ENCODE results near the gene GRAMD2A.

Gene GRAMD2A

DNA sequence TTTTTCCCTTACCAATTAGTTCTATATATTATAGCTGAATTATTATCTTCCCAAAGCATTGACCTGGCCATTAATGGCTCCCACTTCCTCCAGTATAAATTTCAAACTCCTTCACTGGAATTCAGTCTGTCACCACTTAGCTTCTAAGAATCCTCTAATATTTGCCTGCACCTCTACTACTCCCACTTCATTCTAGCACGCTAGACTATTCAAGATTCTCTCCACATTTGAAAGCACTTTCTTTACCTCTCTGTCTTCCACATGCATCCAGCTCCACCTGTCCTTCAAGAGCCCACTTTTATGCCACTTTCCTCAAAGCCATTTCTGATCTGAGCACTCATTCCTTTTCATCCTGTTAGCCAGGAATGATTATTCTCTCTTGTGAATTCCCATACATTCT, 64.4 kb downstream of the GRAMD2A start:
- DNase-seq: no peak

DNA sequence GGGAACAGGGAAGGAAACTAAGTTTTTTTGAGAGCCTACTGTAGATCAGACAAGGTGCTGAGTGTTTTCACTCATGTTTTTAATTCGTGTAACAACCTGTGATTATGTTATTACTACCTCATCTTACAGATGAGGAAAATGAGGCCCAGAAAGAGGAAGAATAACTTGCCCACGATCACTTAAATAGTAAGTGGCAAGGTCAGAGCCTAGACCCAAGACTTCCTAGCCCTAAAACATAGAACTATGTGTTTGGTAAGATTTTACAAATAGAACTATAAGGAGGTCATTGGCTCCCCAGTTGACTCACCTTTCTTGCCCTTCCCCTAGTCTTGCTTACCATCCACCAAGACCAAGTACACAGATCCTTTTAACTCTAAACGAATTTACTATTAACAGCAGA, 65.7 kb downstream of the GRAMD2A start:
- DNase-seq: no peak

DNA sequence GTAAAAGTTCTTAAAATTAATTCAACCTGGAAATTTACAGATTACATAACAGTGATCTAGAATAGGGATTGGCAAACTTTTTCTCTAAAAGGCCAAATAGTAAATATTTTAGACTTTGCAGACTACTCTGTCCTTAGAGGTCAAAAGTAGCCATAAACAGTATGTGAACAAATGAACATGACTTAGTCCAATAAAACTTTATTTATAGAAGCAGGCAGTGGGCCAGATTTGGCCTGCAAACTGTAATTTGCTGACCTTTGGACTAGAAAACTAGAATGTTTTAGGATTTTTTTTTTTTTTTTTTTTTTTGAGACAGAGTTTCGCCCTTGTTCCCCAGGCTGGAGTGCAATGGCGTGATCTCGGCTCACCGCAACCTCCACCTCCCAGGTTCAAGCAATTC, 67.3 kb downstream of the GRAMD2A start:
- no peak for DNase-seq

DNA sequence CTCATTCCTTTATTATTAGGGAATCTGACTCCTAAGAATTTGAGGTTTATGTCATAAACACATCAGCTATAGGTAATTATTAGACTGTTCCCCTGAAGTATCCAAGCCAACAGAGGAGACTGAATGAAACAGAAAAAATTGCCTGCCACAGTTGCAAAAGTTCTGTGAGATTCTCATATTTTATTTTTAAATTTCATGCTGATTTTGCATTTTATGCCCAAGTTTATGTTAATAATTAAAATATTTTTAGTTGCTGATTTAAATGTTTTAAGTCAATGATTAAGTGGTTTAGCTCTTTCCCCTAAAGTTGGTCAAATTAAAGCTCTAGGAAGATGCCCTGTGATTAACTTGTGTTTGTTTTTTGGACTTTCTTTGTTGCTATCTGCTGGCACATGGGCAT, 69.2 kb downstream of the GRAMD2A start:
- no peak for DNase-seq

DNA sequence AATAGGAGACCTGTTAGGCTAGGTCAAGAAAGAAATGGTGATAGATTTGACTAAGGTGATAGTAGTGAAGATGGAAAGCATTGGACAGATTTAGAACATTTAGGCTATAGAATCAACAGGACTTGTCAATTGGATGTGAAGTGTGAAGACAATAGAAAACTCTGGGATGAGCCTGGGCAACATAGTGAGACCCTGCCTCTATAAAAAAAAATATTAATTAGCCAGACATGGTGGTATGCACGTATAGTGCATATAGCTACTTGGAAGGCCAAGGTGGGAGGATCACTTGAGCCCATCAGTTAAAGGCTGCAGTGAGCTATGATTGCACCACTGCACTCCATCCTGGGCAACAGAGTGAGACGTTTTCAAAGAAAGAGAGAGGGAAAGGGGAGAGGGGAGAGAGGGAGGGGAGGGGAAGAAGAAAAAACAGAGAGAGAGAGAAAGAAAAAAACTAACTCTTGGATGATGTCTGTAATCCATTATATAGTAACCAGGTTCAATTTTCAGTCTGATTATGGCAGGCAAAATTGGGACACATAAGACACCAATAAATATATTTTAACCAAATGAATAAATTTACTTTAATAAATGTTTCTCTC, 69.8 kb downstream of the GRAMD2A start:
- DNase-seq: no peak

DNA sequence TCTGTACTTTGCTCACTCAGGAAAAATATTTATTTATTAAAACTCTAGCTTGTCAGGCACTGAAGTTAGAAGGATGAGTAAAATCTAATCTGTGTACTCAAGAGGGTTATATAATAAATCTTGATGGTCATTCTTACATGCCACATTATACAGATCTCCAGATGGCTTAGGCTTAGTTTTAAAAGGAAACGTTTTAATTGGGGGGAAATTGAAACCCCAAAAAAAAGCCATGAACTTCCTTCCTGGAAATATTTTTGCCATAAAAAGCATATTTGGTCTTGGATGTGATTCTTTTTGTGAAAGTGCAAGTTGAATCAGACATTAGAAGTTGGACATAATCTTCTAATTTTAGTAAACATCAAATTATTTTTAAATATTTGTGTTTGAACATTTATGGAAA, 73.4 kb downstream of the GRAMD2A start:
- DNase-seq: no peak

DNA sequence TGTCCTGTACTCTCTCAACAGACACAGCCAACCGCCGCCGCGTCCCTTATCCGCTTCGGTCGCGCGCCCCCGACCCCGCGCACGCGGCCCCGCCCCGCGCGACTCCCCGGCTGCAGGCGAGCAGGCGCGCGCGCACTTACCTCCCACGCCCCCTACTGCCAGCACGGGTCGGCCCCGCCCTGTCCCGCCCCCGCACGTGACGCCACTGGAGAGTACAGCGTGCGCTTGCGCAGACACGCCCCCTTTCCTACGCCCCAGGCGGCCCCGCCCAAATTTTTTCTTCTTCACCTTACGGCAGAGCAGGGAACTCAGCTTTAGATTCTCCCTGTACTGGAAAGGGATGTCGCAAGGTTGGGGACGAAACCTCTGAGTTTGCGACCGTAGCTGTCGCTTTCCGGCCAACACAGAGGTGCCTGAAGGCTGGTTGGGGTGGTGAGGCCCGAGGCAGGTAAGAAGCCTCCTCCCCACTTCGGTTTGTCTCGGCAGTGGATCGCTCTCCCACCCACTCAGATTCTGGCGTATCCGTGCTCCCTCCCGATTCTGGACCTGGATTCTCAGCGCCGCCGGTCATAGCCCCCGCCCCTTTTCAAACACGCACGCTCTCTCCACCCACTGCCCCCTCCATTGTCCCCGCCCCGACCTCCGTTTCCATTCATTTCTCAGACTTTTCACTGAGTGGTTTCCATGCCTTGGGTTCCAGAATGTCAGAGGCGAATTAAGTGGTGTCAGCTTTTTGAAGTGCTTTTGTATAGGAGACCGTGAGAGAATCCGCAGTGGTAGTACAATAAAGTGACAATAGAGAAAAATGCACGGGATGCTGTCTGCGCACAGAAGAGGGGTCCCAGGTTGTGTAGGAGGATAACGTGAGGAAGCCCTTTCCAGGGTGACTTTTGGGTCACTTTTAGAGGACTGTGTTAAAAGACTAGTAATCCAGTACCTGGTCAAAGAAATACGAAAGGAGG, 79.3 kb downstream of the GRAMD2A start, which contains the start of the genes MYO9A and SENP8:
MYO9A (minus strand) TSS at position 134 of the 962 bp plus-strand sequence. CDS start 71,587 bp downstream, outside the sequence.
SENP8 (plus strand) TSS at position 387 of the 962 bp plus-strand sequence. CDS start 21,221 bp downstream, outside the sequence.
- peak; percentile 76 to 99 (median 95) for DNase-seq

DNA sequence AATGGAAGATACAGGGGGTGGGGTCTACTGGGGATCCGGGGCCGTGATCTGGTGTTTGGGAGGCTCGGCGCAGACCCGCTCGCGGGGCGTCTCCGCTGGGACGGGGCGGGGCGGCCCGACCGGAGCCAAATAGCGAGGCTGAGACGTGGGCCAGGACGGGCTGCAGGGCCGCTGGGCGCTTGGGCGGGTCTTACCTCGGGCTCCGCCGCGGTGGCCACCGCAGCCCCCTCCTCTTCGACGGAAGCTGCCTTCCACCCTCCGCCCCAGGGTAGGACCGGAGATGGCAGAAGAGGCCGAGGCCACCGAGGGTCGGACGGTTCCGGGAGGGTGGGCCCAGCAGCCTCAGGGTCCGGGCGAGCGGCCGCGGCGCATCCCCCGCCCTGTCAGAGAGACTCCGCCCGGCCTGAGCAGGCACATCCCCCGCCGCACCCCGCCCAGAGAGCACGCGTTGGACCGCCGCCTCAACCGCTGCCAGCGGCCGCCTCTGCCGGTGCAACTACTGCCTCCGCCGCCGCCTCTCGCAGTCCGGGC, 80.0 kb downstream of the GRAMD2A start:
- DNase-seq: peak in 3 of 14 donors; percentile 70 to 98 (median 72)

DNA sequence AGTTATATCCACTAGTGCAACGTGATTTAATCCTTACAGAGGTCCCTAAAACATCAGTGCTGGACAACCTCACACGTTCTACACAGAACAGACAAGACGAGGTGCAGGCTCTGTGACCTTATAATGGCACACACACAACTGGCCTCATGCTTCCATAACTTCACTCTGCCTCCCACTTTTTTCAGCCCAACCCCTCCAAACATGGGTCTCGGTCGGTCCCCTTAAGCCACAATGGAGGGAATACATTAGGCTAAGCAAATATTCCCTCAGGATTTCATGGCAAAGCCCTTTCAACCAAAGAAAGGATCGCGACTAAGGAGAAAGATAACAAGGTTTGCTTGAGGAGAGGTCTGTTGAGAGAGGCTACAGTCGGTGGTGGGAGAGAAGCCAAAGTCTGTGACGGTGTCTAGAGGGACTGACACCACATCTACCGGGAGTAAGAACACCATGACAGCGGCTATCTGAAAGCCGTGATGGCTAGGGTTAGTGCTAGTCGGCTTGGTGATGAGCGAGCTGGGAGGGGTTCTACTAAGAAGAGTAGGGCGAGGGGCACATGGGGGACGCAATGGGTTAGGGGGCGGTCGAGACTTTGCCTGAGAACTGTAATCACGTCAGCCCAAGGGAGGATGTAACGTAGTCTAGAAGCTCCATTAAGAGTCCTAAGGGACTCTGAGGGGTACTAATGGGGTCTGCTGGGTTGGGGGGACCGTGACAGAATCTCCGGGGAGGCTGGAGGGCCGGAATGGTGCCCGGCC, 80.7 kb downstream of the GRAMD2A start:
- peak in 9 of 14 donors; percentile 17 to 71 (median 46) for DNase-seq

DNA sequence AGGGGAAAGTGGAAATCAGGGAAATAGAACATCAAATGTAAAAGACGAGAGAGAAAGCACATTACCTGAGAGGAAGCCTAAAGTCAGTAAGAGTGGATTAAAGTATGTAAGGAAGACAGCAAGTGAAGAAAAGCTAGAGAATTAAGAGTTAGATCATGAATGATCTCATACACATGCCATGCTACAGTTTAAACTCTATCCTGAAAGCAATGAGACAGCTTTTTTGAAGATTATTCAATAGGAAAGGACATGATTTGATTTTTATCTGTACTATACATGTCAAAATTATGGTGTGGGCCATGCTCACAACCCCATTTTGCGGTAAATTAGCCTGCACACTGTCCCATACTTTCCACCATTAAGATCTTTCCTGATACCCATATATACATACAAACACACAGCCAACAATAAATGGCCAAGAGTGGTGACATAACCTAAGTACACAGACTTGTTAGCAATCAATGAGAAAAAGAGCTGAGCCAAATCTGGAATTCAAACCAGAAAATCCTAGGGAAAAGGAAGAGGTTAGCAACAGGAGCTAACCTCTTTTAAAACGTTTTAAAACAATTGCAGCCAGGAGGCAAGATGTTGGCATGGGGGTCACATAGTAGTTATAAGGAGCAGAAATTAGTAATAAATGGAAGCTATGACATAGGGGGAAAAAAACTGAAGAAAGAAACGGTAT, 84.1 kb downstream of the GRAMD2A start:
- DNase-seq: no peak

DNA sequence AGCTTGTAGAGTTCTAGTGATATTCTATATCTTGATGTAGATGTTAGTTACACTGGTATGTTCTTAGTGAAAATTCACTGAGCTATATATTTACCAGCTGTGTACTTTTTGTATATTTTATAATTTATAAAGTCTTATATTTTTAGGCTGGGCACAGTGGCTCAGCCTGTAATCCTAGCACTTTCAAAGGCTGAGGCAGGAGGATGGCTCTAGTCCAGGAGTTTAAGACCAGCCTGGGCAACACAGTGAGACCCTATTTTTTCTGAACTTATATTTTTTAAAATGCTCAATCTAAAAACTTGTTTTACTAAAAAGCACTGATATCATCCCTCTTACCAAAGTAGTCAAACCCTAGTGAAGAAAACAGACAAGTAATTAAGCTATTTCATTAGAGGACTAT, 84.8 kb downstream of the GRAMD2A start:
- DNase-seq: no peak

DNA sequence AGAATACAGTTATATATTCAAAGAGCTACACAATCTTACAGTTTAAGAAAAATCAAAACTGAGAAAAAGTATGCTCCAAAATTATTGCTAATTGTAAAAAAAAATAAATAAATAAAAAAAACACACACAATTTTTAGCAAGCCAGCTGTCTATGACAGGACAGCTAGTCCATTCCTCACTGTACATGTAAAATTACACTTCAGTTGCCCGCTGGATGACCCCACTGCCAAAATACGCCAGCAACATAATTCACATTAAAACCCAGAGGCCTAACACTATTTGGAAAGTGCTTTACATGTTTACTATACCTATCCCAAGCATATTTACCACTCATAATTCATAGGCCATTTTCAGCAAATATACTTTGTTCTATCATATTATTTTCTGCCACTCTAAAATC, 85.5 kb downstream of the GRAMD2A start:
- DNase-seq: no peak

DNA sequence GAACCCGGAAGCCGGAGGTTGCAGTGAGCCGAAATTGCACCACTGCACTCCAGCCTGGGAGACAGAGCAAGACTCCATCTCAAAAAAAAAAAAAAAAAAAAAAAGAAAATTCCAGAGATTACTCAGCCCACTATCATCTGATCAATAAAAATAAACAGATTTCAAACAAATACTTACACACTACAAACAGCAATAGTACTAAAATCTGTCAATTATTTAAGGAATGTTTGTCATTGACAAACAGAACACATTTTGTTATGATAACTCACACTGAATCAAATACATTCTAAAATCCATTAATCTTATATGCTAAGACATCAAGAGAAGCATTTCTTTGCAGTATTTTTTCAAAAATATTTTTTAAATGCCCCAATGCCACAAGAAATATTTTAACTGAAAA, 87.2 kb downstream of the GRAMD2A start:
- DNase-seq: no peak

All from C1 segment of cervical spinal cord (tissue), 14 donors.